Upper lobe of left lung (tissue), 4 donors: ENCODE measurements around the gene FOSL2.

Experiments used
- POLR2A ChIP-seq, 4 donors: fragments of 450-650 bp; IDR thresholded peaks; one replicate each; pipeline ENCODE4 v1.5.1; 2016 to 2017; ENCODE audit warnings: antibody characterized with exemption in 4 of 4, mild to moderate bottlenecking in 2 of 4
- TF ChIP-seq, protein P1 (sequence below), 6 experiments: fragments of 450-650 bp in 4 of 6; fragments of 200-600 bp in 2 of 6; sonication (generic) in 2 of 6; IDR thresholded peaks; one replicate each; pipeline ENCODE4 v1.5.1; 2016 to 2019; ENCODE audit warnings: antibody characterized with exemption in 6 of 6

DNA sequence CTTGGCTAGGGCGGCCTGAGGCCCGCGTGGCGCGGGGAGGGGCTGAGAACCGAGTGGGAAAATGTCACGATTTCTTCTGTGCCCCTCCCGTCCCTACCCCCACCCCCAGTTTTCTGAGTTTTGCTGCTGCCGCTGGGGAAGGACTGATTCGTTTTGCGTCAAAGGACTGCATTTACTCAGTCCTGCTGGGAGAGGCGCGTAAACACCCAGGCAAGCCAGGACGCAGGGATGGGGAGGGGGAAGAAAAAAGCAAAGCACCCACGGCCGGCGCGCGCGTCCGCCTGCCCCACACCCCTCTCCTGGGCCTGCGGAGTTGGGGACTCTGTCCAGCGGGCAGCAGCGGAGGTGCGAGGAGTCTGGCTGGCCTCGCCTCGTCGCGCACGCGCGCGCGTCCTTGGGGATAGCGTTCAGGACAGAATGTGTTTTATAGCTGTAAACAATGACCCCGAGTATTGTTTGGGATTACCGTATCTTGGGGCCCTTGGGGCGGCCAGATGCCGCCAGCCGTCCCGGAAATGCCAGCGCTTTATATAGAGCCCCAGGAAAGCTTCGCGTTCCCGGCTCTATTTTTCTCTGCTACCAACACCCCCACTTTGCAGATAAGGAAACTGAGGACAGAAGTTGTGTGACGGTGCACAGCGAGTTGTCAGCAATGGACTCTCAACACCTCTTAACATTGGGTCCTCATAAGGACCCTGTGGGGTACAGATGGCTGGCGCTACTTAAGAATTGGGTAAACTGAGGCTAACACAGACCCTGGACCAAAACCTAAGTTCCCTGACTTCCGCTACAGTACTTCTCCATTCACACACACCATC, 1.7 kb upstream of the FOSL2 start:
- TF ChIP-seq, protein P1, sequence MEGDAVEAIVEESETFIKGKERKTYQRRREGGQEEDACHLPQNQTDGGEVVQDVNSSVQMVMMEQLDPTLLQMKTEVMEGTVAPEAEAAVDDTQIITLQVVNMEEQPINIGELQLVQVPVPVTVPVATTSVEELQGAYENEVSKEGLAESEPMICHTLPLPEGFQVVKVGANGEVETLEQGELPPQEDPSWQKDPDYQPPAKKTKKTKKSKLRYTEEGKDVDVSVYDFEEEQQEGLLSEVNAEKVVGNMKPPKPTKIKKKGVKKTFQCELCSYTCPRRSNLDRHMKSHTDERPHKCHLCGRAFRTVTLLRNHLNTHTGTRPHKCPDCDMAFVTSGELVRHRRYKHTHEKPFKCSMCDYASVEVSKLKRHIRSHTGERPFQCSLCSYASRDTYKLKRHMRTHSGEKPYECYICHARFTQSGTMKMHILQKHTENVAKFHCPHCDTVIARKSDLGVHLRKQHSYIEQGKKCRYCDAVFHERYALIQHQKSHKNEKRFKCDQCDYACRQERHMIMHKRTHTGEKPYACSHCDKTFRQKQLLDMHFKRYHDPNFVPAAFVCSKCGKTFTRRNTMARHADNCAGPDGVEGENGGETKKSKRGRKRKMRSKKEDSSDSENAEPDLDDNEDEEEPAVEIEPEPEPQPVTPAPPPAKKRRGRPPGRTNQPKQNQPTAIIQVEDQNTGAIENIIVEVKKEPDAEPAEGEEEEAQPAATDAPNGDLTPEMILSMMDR (IDR thresholded peaks at IDR 0.05) = peak in 1 of 6 experiments; percentile 4
- TF ChIP-seq POLR2A (IDR thresholded peaks at IDR 0.05) = peak in 2 of 4 donors; percentile 9 to 21
